Measurements from ENCODE around the gene FAM177A1. TPM values are rescaled to one million over a fixed set of nuclear protein-coding genes. Genes with fewer than 3 reads are reported as not detected.

Gene FAM177A1
- total RNA-seq, 1 donor from 2014 or later, result 50.5 TPM

GRCh38 chr14:35072226-35072625, 26.2 kb downstream of the FAM177A1 start:
- DNase-seq (ENCODE audit: low read depth), result no peak
- Histone ChIP-seq H3K27me3 (ENCODE audit: control insufficient read depth, insufficient read depth, low read length) (no peaks in the 10 kb centered on the region), H3K36me3 (ENCODE audit: control insufficient read depth, insufficient read depth, low read length) (no peaks in the 10 kb centered on the region), H3K4me3 (ENCODE audit: low read depth, low read length) (no peak overlapping the region)
- TF ChIP-seq CTCF (IDR thresholded peaks at IDR 0.05; ENCODE audit: insufficient read depth, low read length, poor library complexity, severe bottlenecking), result no peak

- H3K36me3 ChIP-seq (ENCODE audit: control insufficient read depth, insufficient read depth, low read length), result no peaks in the 10 kb centered on the region
- H3K27me3 ChIP-seq (ENCODE audit: control insufficient read depth, insufficient read depth, low read length), result no peaks in the 10 kb centered on the region
- H3K4me3 ChIP-seq (ENCODE audit: low read depth, low read length), result no peak overlapping the region
- no peak for TF ChIP-seq CTCF (IDR thresholded peaks at IDR 0.05; ENCODE audit: insufficient read depth, low read length, poor library complexity, severe bottlenecking)
- no peak for DNase-seq (ENCODE audit: low read depth)
These were observed 27.4 kb downstream of the FAM177A1 start for GRCh38 chr14:35073486-35073885.

- Histone ChIP-seq H3K27me3 (ENCODE audit: control insufficient read depth, insufficient read depth, low read length) (no peaks in the 10 kb centered on the region), H3K36me3 (ENCODE audit: control insufficient read depth, insufficient read depth, low read length) (no peaks in the 10 kb centered on the region), H3K4me3 (ENCODE audit: low read depth, low read length) (no peak overlapping the region)
- no peak for DNase-seq (ENCODE audit: low read depth)
- TF ChIP-seq CTCF (IDR thresholded peaks at IDR 0.05; ENCODE audit: insufficient read depth, low read length, poor library complexity, severe bottlenecking), result no peak
These were observed 32.0 kb downstream of the FAM177A1 start for GRCh38 chr14:35078082-35078481.

- Histone ChIP-seq H3K4me3 (ENCODE audit: low read depth, low read length) (no peak overlapping the region), H3K36me3 (ENCODE audit: control insufficient read depth, insufficient read depth, low read length) (no peaks in the 10 kb centered on the region), H3K27me3 (ENCODE audit: control insufficient read depth, insufficient read depth, low read length) (no peaks in the 10 kb centered on the region)
- DNase-seq (ENCODE audit: low read depth), result no peak
- TF ChIP-seq CTCF (IDR thresholded peaks at IDR 0.05; ENCODE audit: insufficient read depth, low read length, poor library complexity, severe bottlenecking), result no peak
These were observed 33.7 kb downstream of the FAM177A1 start for GRCh38 chr14:35079742-35080141.

- H3K27me3 ChIP-seq (ENCODE audit: control insufficient read depth, insufficient read depth, low read length), result no peaks in the 10 kb centered on the region
These were observed 37.6 kb downstream of the FAM177A1 start for GRCh38 chr14:35083530-35084150.

More at GRCh38 chr14:35083530-35084150, 37.6 kb downstream of the FAM177A1 start:
- TF ChIP-seq CTCF (IDR thresholded peaks at IDR 0.05; ENCODE audit: insufficient read depth, low read length, poor library complexity, severe bottlenecking), result no peak
- H3K4me3 ChIP-seq (ENCODE audit: low read depth, low read length), result no peak overlapping the region
- no peaks in the 10 kb centered on the region for H3K36me3 ChIP-seq (ENCODE audit: control insufficient read depth, insufficient read depth, low read length)
- DNase-seq (ENCODE audit: low read depth), result no peak

Measured in kidney epithelial cell (primary cell).